Fibroblast of pulmonary artery (primary cell): ENCODE data around the gene TBXAS1.
A peak's percentile ranks its signal among the peaks of the same experiment; 100 is the strongest.

Source experiments
- DNase-seq: peaks from one replicate; pipeline ENCODE4 v3.0.0-alpha.2; 2010; ENCODE audit warnings: low read depth
- H3K4me3 ChIP-seq: replicated peaks from 2 replicates; pipeline ENCODE4 v1.5.1; 2011; ENCODE audit warnings: low read depth, mild to moderate bottlenecking, control low read depth, low read length, moderate library complexity
- CTCF ChIP-seq: IDR thresholded peaks from 2 replicates; pipeline ENCODE4 v1.5.1; 2011; ENCODE audit warnings: mild to moderate bottlenecking, control low read depth, low read length, inconsistent platforms; ENCODE audit errors: missing control alignments

The TBXAS1 gene

GRCh38 chr7:139861803-139862202 is 32.7 kb downstream of the TBXAS1 start:
- no peak overlapping the region for H3K4me3 ChIP-seq
- DNase-seq = no peak
- no peak for TF ChIP-seq CTCF

- DNase-seq = no peak
- no peak for TF ChIP-seq CTCF
- no peak overlapping the region for H3K4me3 ChIP-seq
These were observed 37.2 kb downstream of the TBXAS1 start for GRCh38 chr7:139866047-139866837.

GRCh38 chr7:139867847-139868246 is 38.8 kb downstream of the TBXAS1 start:
- TF ChIP-seq CTCF = no peak
- H3K4me3 ChIP-seq = no peak overlapping the region
- no peak for DNase-seq

GRCh38 chr7:139869886-139870285 is 40.8 kb downstream of the TBXAS1 start:
- no peak for TF ChIP-seq CTCF
- no peak overlapping the region for H3K4me3 ChIP-seq
- DNase-seq = no peak

- no peak for DNase-seq
- no peak overlapping the region for H3K4me3 ChIP-seq
- no peak for TF ChIP-seq CTCF
These were observed 41.3 kb downstream of the TBXAS1 start for GRCh38 chr7:139870380-139870779.

- no peak for TF ChIP-seq CTCF
- peak; percentile 26 for DNase-seq
- H3K4me3 ChIP-seq = no peak overlapping the region
These were observed 42.3 kb downstream of the TBXAS1 start for GRCh38 chr7:139871331-139871730.

GRCh38 chr7:139871820-139872219 is 42.8 kb downstream of the TBXAS1 start:
- TF ChIP-seq CTCF = no peak

More at GRCh38 chr7:139871820-139872219, 42.8 kb downstream of the TBXAS1 start:
- no peak overlapping the region for H3K4me3 ChIP-seq
- no peak for DNase-seq
